ENCODE results near the gene KIAA1217.
"Not testable (repeated sequence)": the region's sequence is repeated elsewhere in the genome, so short reads cannot be mapped to it uniquely, and the experiment has no call there.

Gene KIAA1217

GRCh38 chr10:24303522-24304310 lies 94.8 kb downstream of the KIAA1217 start:
- DNase-seq = no peak

GRCh38 chr10:24305551-24306506 lies 96.9 kb downstream of the KIAA1217 start:
- DNase-seq = no peak

GRCh38 chr10:24306507-24306875 lies 97.6 kb downstream of the KIAA1217 start:
- DNase-seq = no peak

- peak; percentile 22 for DNase-seq
Observed at GRCh38 chr10:24307116-24307515, 98.2 kb downstream of the KIAA1217 start.

GRCh38 chr10:24307696-24308485 lies 99.0 kb downstream of the KIAA1217 start:
- no peak for DNase-seq

- no peak for DNase-seq
Observed at GRCh38 chr10:24310104-24310503, 101.2 kb downstream of the KIAA1217 start.

- no peak for DNase-seq
Observed at GRCh38 chr10:24311888-24312287, 103.0 kb downstream of the KIAA1217 start.

GRCh38 chr10:24313283-24313682 lies 104.3 kb downstream of the KIAA1217 start:
- no peak for DNase-seq

- no peak for DNase-seq
Observed at GRCh38 chr10:24315211-24315610, 106.3 kb downstream of the KIAA1217 start.

- no peak for DNase-seq
Observed at GRCh38 chr10:24318517-24318916, 109.6 kb downstream of the KIAA1217 start.

GRCh38 chr10:24320373-24320772 lies 111.4 kb downstream of the KIAA1217 start:
- no peak for DNase-seq

- no peak for DNase-seq
Observed at GRCh38 chr10:24324651-24325050, 115.7 kb downstream of the KIAA1217 start.

GRCh38 chr10:24331457-24331856 lies 122.5 kb downstream of the KIAA1217 start:
- DNase-seq = peak; percentile 20

- no peak for DNase-seq
Observed at GRCh38 chr10:24333736-24334135, 124.8 kb downstream of the KIAA1217 start.

GRCh38 chr10:24334279-24334939 lies 125.5 kb downstream of the KIAA1217 start:
- DNase-seq = no peak

GRCh38 chr10:24337723-24338122 lies 128.8 kb downstream of the KIAA1217 start:
- not testable (repeated sequence) for DNase-seq

- DNase-seq = no peak
Observed at GRCh38 chr10:24339387-24339786, 130.4 kb downstream of the KIAA1217 start.

- DNase-seq = no peak
Observed at GRCh38 chr10:24340446-24340845, 131.5 kb downstream of the KIAA1217 start.

- no peak for DNase-seq
Observed at GRCh38 chr10:24340883-24341282, 131.9 kb downstream of the KIAA1217 start.

GRCh38 chr10:24341371-24341770 lies 132.4 kb downstream of the KIAA1217 start:
- no peak for DNase-seq

- DNase-seq = no peak
Observed at GRCh38 chr10:24341897-24342296, 133.0 kb downstream of the KIAA1217 start.

- DNase-seq = no peak
Observed at GRCh38 chr10:24343686-24344085, 134.7 kb downstream of the KIAA1217 start.

Data from DMS53 (cell line).